HepG2 (cell line): ENCODE measurements around the gene PIK3R3.

Source experiments
- CC2D1A ChIP-seq: sonication (generic); formaldehyde crosslinking; IDR thresholded peaks from 2 replicates; pipeline ENCODE4 v1.8.1; 2023; ENCODE audit warnings: mild to moderate bottlenecking, missing genetic modification reagents
- CTCF ChIP-seq: sonication (generic); formaldehyde crosslinking; IDR thresholded peaks from 2 replicates; pipeline ENCODE4 v1.5.0; 2020; ENCODE audit warnings: mild to moderate bottlenecking, missing genetic modification reagents, moderate library complexity
- HNRNPL ChIP-seq: fragments of 200-400 bp; formaldehyde crosslinking; IDR thresholded peaks from 2 replicates; pipeline ENCODE4 v1.6.1; 2017; ENCODE audit warnings: mild to moderate bottlenecking, low read depth, low read length

DNA sequence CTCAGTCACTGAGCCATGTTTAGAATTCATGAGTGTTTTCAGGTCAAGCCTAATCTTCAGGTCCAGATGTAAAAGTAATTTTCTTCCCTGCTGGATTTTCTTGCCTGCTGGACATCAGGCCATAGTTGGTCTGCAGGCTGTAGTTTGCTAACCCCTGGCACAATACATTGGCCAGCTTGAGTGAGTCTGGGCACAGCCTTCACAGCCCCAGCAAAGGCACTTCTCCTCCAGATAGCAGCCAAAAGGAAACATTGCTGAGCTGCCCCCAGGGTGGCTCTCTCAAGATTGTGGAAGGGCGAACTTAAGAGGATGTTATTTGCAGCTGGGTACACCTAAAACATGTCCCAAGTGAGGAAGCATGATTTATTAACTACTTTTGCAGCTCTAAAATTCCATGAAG is 126.8 kb downstream of the PIK3R3 start:
- TF ChIP-seq HNRNPL (no peak), CTCF (CRISPR knock-in tag) (no peak), CC2D1A (CRISPR knock-in tag) (no peak)
